Activated CD4-positive, alpha-beta T cell treated with anti-CD3 and anti-CD28 coated beads, Interleukin-10, Interleukin-2, amounts not matched to agents 100 ng/mL and 50 ng/mL, durations not matched to agents 16 hours and 8 hours (primary cell): ENCODE measurements around the gene IL2RA.
A peak's percentile ranks its signal among the peaks of the same experiment; 100 is the strongest.

Experiments used
- DNase-seq: peaks from one replicate; pipeline ENCODE4 v3.0.0-alpha.2; 2020

IL2RA gene

DNA sequence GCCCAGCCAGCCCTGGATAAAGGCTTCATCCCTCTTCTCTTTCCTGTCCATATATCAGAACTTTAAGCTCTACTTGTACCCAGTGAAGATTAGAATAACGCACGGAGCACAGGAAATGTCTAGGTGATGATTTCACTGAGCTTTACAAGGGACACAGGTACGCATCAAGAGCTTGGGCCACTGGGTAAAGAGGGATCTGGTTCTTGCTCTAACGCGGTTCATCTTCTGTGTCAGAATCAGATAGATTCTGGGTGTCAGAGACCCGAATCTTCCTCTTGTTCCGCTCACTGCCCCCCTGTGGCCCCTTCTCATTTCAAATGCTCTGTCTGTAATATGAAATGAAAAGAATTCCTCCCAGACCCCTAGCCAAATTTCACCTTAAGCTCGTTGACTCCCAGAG lies 24.7 kb downstream of the IL2RA start:
- DNase-seq = no peak

DNA sequence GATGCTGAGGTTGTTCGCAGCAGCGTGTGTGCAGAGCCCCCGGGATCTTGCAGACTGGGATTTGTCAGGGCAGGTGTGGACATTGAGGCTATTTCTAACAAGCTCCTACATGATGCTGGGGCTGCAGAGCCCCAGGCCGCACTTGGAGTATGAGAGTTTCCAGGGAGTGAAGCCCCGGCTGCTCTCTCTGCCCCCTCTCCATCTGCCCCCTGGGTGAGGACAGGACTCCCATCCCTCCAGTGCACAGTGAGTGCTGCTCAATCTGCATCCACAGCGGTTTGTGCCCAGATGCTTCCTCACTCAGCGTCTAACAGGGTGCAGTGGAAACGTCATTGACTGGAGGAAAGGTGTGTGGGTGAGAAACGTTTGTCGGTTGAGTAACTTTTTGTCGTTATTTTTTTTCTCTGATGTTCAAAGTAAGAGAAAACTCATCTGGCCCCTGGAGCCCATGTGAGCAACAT lies 25.3 kb downstream of the IL2RA start:
- peak; percentile 34 for DNase-seq

DNA sequence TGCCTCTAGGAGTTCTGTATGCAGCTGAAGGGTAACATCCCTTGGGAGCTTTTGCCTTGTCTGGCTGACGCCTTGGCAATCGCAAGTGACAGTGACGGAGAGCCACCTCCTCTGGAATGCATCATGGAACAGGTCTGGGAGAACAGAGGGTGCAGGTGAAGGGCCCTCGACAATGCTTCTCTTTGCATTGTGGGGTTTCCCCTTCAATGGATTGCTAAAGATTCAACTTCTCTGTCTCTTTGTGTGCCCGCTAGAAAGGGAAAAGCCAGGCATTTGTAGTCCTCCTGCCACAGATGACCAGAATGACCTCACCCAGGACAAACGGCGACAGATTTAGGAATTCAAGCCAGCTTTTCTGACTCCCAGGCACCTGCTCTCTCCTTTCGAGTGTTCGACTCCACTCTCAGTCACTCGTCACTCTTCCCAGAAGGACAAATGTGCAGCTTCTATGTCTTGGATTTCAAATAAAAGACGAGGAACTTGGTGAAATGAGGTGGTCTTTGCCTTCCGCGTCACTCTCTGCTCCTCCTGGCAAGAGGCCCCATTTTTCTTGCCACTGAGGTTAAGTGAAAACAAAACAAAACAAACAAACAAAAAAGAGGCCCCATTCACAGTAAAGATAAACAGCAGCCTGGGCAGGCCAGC lies 26.1 kb downstream of the IL2RA start:
- DNase-seq = no peak

- DNase-seq = no peak
Observed at GRCh38 chr10:6035101-6035834, 26.9 kb downstream of the IL2RA start.

DNA sequence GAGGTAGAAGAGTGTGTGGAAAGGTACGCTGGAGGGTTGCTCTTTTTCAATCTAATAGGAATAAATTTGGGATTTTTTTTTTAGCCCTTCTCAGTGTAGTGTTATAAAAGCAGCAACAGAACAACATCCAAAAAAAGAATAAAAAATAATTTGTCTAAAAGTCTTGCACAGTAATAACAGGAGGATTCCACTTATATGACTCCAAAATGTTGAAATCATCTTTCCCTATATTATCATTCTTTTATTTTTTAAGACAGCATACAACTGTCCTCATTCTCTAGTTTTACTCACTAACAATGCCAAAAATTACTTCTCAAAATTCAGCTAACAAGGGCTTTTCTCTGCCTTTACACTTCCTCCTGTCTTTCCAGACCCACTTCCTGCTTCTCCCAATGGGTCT lies 27.8 kb downstream of the IL2RA start:
- DNase-seq = no peak

GRCh38 chr10:6033954-6034353 lies 28.2 kb downstream of the IL2RA start:
- DNase-seq = no peak

GRCh38 chr10:6030940-6031339 lies 31.2 kb downstream of the IL2RA start:
- no peak for DNase-seq

DNA sequence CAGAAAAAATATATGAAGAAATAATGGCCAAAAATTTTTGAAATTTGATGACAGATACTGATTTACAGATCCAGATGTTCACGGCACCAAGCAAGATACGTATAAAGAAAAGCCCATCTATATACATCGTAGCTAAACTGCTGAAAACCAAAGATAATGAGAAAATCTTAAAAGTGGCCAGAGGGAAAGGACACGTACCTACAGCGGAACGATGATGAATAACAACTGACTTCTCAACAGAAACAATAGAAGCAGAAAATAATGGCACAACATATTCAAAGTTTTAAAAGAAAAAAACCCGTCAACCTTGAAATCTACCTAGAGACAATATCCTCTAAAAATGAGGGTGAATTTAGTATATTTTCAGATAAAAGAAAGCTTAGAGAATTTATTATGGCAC lies 31.9 kb downstream of the IL2RA start:
- no peak for DNase-seq

DNA sequence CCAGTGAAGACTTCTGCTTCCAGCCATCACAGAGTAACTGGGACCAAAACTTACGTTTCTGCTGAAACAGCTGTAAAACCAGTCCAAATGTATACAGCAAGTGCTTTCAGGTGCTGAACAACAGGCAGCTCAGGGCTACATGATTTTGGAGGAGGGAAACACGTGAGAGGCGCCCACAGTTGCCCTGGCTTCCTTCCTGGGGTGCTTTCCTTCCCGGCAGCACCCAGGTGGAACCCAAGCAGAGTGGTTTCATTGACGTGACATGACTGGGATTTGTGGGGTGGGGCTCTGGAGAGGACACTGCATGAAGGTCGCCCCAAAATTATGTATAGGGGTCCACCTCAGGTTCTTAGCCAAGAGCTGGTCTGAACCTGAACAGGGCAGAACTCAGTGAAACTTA lies 34.2 kb downstream of the IL2RA start:
- DNase-seq = no peak

GRCh38 chr10:6025683-6026255 lies 36.4 kb downstream of the IL2RA start:
- no peak for DNase-seq

DNA sequence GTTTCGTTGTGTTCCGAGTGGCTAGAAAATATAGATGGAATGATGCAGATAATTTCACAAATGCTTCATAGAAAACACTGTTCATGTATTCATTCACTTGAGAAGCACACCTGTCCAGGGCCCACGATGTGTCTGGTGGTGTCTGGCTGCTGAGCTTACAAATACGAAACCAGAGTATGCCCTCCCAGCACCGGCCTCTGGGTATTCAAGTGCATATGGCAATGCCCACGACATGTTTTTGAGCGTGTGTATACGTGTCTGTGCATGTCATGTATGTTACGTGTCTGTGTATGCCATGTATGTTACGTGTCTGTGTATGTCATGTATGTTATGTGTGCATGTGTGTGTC lies 37.9 kb downstream of the IL2RA start:
- DNase-seq = no peak

DNA sequence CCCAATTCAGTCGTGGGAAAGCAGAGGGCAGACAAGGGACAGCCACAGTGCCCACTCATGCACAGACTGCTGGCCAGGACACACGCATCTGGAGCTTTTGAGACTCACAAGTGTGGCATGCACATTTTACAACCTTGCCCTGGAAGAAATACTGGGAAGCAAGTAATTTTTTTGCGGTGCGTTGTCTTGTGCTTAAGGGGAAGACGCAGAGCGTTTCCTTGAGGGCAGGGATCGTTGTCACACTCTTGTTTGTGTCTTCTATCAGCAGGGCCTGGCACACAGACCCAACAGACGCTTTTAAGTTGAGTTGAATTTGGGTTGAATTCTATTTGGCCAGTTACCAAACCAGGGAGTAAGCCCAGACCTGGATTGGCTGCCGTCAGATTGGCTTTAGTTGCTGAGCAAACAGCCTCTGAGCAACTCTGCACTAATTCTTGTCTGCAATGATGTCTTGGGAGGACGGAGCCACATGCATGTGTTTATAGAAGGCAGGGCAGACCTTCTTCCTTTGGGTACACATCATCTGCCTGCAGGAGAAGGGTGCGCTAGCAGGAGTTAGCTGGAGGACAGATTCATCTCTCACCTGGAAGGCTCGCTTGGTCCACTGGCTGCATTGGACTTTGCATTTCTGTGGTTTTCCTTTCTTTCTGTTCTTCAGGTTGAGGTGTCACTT lies 38.4 kb downstream of the IL2RA start:
- DNase-seq = no peak

DNA sequence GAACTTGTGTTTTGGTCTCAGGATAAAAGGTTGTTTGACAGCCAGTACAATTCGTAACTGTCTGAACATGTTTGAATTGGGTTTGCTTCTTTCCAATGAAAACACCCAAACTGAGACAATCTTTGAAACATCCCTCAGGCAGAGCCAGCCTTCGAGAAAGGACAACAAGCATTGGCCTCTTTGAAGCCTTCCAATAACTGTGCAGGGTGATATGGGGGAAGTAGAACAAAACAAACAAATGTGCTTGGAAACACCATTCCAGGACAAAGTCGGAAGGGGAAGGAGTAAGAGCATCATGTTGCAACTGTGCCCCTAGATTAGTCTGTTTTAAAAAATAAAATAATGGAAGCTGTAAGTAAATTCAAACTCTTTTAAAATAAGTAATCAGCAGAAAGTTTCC lies 39.5 kb downstream of the IL2RA start:
- no peak for DNase-seq

- no peak for DNase-seq
Observed at GRCh38 chr10:6020826-6021225, 41.3 kb downstream of the IL2RA start.

- DNase-seq = no peak
Observed at GRCh38 chr10:6019796-6020195, 42.4 kb downstream of the IL2RA start.

GRCh38 chr10:6019010-6019782 lies 43.0 kb downstream of the IL2RA start:
- no peak for DNase-seq

GRCh38 chr10:6018422-6018821 lies 43.7 kb downstream of the IL2RA start:
- DNase-seq = no peak

- DNase-seq = no peak
Observed at GRCh38 chr10:6017781-6018354, 44.3 kb downstream of the IL2RA start.

GRCh38 chr10:6014241-6014761 lies 47.9 kb downstream of the IL2RA start:
- DNase-seq = peak; percentile 67

GRCh38 chr10:6013413-6014192 lies 48.6 kb downstream of the IL2RA start:
- no peak for DNase-seq

DNA sequence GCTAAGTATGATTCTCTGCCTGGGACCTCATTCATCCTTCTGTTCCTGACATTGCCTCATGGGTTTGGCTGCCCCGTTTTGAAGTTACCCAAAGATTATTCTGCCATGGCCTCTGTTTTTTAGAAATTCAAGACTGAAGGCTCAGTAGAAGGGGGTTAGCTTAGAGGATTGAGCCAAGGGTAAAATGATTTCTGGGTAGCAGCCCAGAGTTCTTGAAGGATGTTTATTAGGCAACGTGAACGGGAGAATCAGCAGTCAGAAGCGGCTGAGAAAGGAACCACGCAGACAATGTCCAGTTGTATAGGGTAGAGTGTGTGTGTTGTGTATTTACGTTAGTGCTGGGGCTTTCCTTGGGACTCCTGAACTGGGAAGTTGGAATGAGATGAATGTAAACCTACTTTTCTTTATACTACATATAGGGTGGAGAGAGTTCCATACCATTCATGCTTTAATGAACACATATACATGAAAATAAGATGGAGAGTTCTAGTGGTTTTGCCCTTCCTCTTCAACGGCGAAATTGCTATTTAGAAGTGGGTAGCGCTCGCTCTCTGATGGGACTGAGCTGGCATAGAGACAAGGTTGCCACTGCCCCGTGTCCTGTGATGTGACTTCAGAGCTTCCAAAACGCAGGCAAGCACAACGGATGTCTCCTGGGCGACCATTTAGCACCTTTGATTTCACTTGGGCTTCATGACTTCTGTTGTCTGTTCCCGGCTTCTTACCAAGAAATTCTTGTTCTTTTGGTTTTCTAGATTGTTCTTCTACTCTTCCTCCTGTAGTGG lies 49.9 kb downstream of the IL2RA start:
- DNase-seq = no peak
